Measurements from ENCODE around the gene CD4. TPM values are rescaled to one million over a fixed set of nuclear protein-coding genes. Genes with fewer than 3 reads are reported as not detected.

The CD4 gene
- polyA plus RNA-seq, 4 donors: 0.89 to 19.1 (median 6.5) TPM

DNA sequence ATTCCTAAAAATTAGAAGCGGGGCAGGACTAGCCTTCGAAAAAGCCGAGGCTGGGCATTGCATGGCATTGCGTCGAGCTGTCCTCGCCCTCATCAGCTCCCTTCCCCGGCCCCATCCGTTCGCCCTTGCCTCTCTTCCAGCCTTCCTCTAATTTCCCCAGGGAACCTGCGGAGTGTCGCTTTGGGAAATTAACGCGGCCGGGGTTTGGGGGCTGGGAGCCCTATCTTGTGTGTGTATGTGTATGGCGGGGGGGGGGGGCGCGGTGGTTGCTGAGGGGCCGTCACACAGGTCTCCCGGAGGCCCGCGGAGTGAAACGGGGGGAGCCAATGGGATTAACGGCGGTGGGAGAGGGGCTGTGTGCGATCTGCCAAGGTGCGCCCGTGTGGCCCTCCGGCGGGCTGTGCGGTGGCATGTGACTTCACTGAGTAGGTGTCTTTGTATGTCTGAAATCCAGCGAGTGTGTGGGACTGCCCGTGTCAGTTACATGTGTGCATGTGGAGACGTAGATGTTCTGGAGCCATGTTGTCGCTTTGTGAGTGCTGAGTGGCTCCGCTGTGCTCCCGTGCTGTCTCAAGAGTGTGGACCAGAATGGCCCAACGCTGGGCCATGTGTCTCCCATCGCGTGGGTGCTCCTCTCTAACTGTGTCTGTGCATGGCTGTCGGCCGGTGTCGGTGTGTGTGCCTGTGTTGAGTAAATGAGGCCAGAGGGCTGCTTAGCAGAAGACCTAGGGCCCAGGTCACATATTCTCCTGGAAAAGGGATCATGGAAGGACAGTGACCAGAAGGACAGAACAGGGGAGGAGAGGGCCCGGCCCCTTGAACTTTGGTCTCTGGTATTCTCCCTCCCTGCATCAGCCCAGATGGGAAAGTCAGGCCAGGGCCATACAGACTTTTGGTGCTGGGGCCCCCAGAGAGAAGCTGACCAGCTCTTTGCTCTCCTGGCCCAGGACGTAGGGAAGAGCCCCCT is 21.7 kb upstream of the CD4 start:
- DNase-seq (peak in 1 of 2 donors; percentile 65), FAIRE-seq (no peak)
- Histone ChIP-seq H3K4me1 (ENCODE audit: control insufficient read depth in 3 of 3, insufficient read depth in 2 of 3, low read depth in 1 of 3, low read length in 2 of 3) (peaks cover 7 to 48% (median 15%) of the 10 kb centered on the region in 3 donors), H3K9me3 (ENCODE audit: control insufficient read depth in 2 of 2, insufficient read depth in 1 of 2, low read depth in 1 of 2, low read length in 1 of 2) (no peaks in the 10 kb centered on the region), H3K36me3 (ENCODE audit: control insufficient read depth in 3 of 3, insufficient read depth in 2 of 3, low read depth in 1 of 3, low read length in 3 of 3) (peaks cover 0 to 34% (median 2%) of the 10 kb centered on the region in 3 donors), H3K4me3 (ENCODE audit: low read depth in 1 of 3, low read length in 3 of 3) (peak overlapping the region; percentile 44 to 92 (median 82)), H3K27me3 (ENCODE audit: control insufficient read depth in 3 of 3, insufficient read depth in 3 of 3, low read length in 3 of 3) (peaks cover 0 to 2% (median 0%) of the 10 kb centered on the region in 3 donors), H3K27ac (ENCODE audit: low read depth in 1 of 3, low read length in 2 of 3) (peak overlapping the region in 2 of 3 donors; percentile 71 to 78)
- WGBS, 3 donors: 17 to 31% (median 24%) methylated on average over 39 to 43 of the region's 44 CpGs

DNA sequence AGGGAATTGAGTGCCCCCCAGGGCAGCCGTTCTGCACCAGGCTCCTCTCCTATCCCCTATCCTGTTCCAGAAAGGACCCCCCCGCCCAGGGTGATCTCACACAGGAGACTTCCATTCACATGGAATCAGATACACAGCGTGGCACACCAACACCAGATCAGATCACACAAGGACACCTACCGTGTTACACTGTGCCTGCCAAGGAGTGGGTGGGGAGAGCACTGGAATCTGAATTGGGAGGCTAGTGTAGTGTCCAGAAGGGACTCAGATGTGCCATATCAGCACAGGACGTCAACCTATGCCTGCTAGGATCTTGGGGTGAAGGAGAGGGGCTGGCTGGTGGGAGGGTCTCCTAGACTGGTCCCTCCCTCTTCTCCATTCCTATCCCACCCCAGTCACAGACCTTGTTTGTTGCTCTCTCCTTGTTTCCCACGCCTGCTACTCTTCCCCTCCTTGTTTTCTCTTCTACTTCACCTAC is 20.9 kb upstream of the CD4 start:
- Histone ChIP-seq H3K9me3 (ENCODE audit: control insufficient read depth in 2 of 2, insufficient read depth in 1 of 2, low read depth in 1 of 2, low read length in 1 of 2) (no peaks in the 10 kb centered on the region), H3K4me3 (ENCODE audit: low read depth in 1 of 3, low read length in 3 of 3) (peak overlapping the region in 1 of 3 donors; percentile 92), H3K36me3 (ENCODE audit: control insufficient read depth in 3 of 3, insufficient read depth in 2 of 3, low read depth in 1 of 3, low read length in 3 of 3) (peaks cover 0 to 34% (median 2%) of the 10 kb centered on the region in 3 donors), H3K4me1 (ENCODE audit: control insufficient read depth in 3 of 3, insufficient read depth in 2 of 3, low read depth in 1 of 3, low read length in 2 of 3) (peaks cover 7 to 44% (median 15%) of the 10 kb centered on the region in 3 donors), H3K27me3 (ENCODE audit: control insufficient read depth in 3 of 3, insufficient read depth in 3 of 3, low read length in 3 of 3) (peaks cover 0 to 10% (median 0%) of the 10 kb centered on the region in 3 donors), H3K27ac (ENCODE audit: low read depth in 1 of 3, low read length in 2 of 3) (peak overlapping the region in 2 of 3 donors; percentile 2 to 57)
- FAIRE-seq: no peak
- WGBS, 3 donors: 49 to 72% (median 71%) methylated on average over 6 of the region's 6 CpGs
- peak in 1 of 2 donors; percentile 19 for DNase-seq

DNA sequence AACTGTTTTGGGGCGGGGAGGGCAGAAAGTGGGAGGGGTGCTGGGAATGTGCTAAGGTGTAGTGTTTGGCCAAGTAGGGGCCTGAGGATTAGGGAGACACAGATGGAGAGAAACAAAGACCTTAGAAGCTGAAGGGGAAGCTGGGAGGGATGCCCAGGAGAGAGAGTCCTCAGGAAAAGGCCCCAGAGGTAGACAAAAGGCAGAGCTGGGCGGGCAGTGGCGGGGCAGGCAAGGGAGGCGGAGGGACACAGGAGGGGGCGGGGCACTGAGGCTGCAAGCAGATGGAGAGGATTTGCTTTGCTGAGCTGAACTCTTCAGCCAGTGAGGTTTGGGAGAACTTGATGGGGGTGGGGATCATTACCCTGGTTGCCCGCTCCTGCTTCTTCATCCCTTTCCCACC is 20.3 kb upstream of the CD4 start:
- peaks cover 7 to 38% (median 11%) of the 10 kb centered on the region in 3 donors for H3K4me1 ChIP-seq (ENCODE audit: control insufficient read depth in 3 of 3, insufficient read depth in 2 of 3, low read depth in 1 of 3, low read length in 2 of 3)
- peaks cover 0 to 12% (median 0%) of the 10 kb centered on the region in 3 donors for H3K27me3 ChIP-seq (ENCODE audit: control insufficient read depth in 3 of 3, insufficient read depth in 3 of 3, low read length in 3 of 3)
- 47 to 80% (median 75%) methylated on average over 4 to 6 of the region's 6 CpGs for WGBS, 3 donors
- peak overlapping the region in 1 of 3 donors; percentile 92 for H3K4me3 ChIP-seq (ENCODE audit: low read depth in 1 of 3, low read length in 3 of 3)
- peak in 1 of 2 donors; percentile 36 for DNase-seq
- FAIRE-seq: no peak
- no peaks in the 10 kb centered on the region for H3K9me3 ChIP-seq (ENCODE audit: control insufficient read depth in 2 of 2, insufficient read depth in 1 of 2, low read depth in 1 of 2, low read length in 1 of 2)
- peaks cover 0 to 34% (median 2%) of the 10 kb centered on the region in 3 donors for H3K36me3 ChIP-seq (ENCODE audit: control insufficient read depth in 3 of 3, insufficient read depth in 2 of 3, low read depth in 1 of 3, low read length in 3 of 3)
- peak overlapping the region in 1 of 3 donors; percentile 57 for H3K27ac ChIP-seq (ENCODE audit: low read depth in 1 of 3, low read length in 2 of 3)

GRCh38 chr12:6769666-6770065 is 19.7 kb upstream of the CD4 start:
- 24 to 74% (median 63%) methylated on average over 4 of the region's 4 CpGs for WGBS, 3 donors
- Histone ChIP-seq H3K27me3 (ENCODE audit: control insufficient read depth in 3 of 3, insufficient read depth in 3 of 3, low read length in 3 of 3) (peaks cover 0 to 18% (median 3%) of the 10 kb centered on the region in 3 donors), H3K4me3 (ENCODE audit: low read depth in 1 of 3, low read length in 3 of 3) (no peak overlapping the region), H3K9me3 (ENCODE audit: control insufficient read depth in 2 of 2, insufficient read depth in 1 of 2, low read depth in 1 of 2, low read length in 1 of 2) (no peaks in the 10 kb centered on the region), H3K4me1 (ENCODE audit: control insufficient read depth in 3 of 3, insufficient read depth in 2 of 3, low read depth in 1 of 3, low read length in 2 of 3) (peaks cover 7 to 33% (median 7%) of the 10 kb centered on the region in 3 donors), H3K27ac (ENCODE audit: low read depth in 1 of 3, low read length in 2 of 3) (no peak overlapping the region), H3K36me3 (ENCODE audit: control insufficient read depth in 3 of 3, insufficient read depth in 2 of 3, low read depth in 1 of 3, low read length in 3 of 3) (peaks cover 0 to 37% (median 2%) of the 10 kb centered on the region in 3 donors)
- FAIRE-seq: no peak
- DNase-seq: no peak

GRCh38 chr12:6770094-6770493 is 19.2 kb upstream of the CD4 start:
- Histone ChIP-seq H3K36me3 (ENCODE audit: control insufficient read depth in 3 of 3, insufficient read depth in 2 of 3, low read depth in 1 of 3, low read length in 3 of 3) (peaks cover 0 to 41% (median 2%) of the 10 kb centered on the region in 3 donors), H3K9me3 (ENCODE audit: control insufficient read depth in 2 of 2, insufficient read depth in 1 of 2, low read depth in 1 of 2, low read length in 1 of 2) (no peaks in the 10 kb centered on the region), H3K27me3 (ENCODE audit: control insufficient read depth in 3 of 3, insufficient read depth in 3 of 3, low read length in 3 of 3) (peaks cover 0 to 18% (median 3%) of the 10 kb centered on the region in 3 donors), H3K27ac (ENCODE audit: low read depth in 1 of 3, low read length in 2 of 3) (no peak overlapping the region), H3K4me1 (ENCODE audit: control insufficient read depth in 3 of 3, insufficient read depth in 2 of 3, low read depth in 1 of 3, low read length in 2 of 3) (peaks cover 5 to 30% (median 7%) of the 10 kb centered on the region in 3 donors), H3K4me3 (ENCODE audit: low read depth in 1 of 3, low read length in 3 of 3) (no peak overlapping the region)
- FAIRE-seq: no peak
- WGBS, 3 donors: 91 to 94% (median 93%) methylated on average over 10 to 12 of the region's 12 CpGs
- no peak for DNase-seq

DNA sequence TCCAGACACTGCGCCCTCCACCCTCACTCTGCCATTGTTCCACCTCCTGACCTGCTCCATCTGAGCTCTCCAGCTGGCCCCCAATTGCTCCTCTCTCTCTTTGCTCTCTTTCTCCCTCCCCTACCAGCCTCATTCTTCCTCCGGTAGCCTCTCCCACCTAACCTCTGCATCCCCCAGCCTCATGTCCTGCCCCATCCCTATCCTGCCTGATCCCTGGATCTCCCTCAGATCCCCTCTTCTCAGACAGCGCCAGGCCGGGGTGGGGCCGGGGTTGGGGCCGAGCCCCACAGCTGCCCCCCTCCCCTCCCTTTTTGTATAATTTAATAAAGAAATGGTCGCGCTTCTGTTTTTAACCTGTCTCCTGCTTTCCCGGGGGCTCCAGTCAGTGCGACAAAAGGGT is 18.7 kb upstream of the CD4 start:
- Histone ChIP-seq H3K36me3 (ENCODE audit: control insufficient read depth in 3 of 3, insufficient read depth in 2 of 3, low read depth in 1 of 3, low read length in 3 of 3) (peaks cover 0 to 45% (median 2%) of the 10 kb centered on the region in 3 donors), H3K4me1 (ENCODE audit: control insufficient read depth in 3 of 3, insufficient read depth in 2 of 3, low read depth in 1 of 3, low read length in 2 of 3) (peaks cover 0 to 29% (median 5%) of the 10 kb centered on the region in 3 donors), H3K27me3 (ENCODE audit: control insufficient read depth in 3 of 3, insufficient read depth in 3 of 3, low read length in 3 of 3) (peaks cover 0 to 18% (median 3%) of the 10 kb centered on the region in 3 donors), H3K27ac (ENCODE audit: low read depth in 1 of 3, low read length in 2 of 3) (peak overlapping the region in 1 of 3 donors; percentile 7), H3K4me3 (ENCODE audit: low read depth in 1 of 3, low read length in 3 of 3) (no peak overlapping the region), H3K9me3 (ENCODE audit: control insufficient read depth in 2 of 2, insufficient read depth in 1 of 2, low read depth in 1 of 2, low read length in 1 of 2) (no peaks in the 10 kb centered on the region)
- FAIRE-seq (no peak), DNase-seq (no peak)
- WGBS, 3 donors: 89 to 94% (median 92%) methylated on average over 10 of the region's 10 CpGs

- H3K27ac ChIP-seq (ENCODE audit: low read depth in 1 of 3, low read length in 2 of 3): peak overlapping the region in 1 of 3 donors; percentile 7
Measured at GRCh38 chr12:6771091-6771495, 18.2 kb upstream of the CD4 start.

More at GRCh38 chr12:6771091-6771495, 18.2 kb upstream of the CD4 start:
- no peak for DNase-seq
- no peaks in the 10 kb centered on the region for H3K9me3 ChIP-seq (ENCODE audit: control insufficient read depth in 2 of 2, insufficient read depth in 1 of 2, low read depth in 1 of 2, low read length in 1 of 2)
- no peak for FAIRE-seq
- H3K4me1 ChIP-seq (ENCODE audit: control insufficient read depth in 3 of 3, insufficient read depth in 2 of 3, low read depth in 1 of 3, low read length in 2 of 3): peaks cover 0 to 30% (median 5%) of the 10 kb centered on the region in 3 donors
- no peak overlapping the region for H3K4me3 ChIP-seq (ENCODE audit: low read depth in 1 of 3, low read length in 3 of 3)
- peaks cover 0 to 18% (median 3%) of the 10 kb centered on the region in 3 donors for H3K27me3 ChIP-seq (ENCODE audit: control insufficient read depth in 3 of 3, insufficient read depth in 3 of 3, low read length in 3 of 3)
- peaks cover 0 to 45% (median 2%) of the 10 kb centered on the region in 3 donors for H3K36me3 ChIP-seq (ENCODE audit: control insufficient read depth in 3 of 3, insufficient read depth in 2 of 3, low read depth in 1 of 3, low read length in 3 of 3)
- WGBS, 3 donors: 86 to 95% (median 94%) methylated on average over 4 of the region's 4 CpGs
